Measurements from ENCODE around the gene FHAD1. TPM values are rescaled to one million over a fixed set of nuclear protein-coding genes. Genes with fewer than 3 reads are reported as not detected.

Gene FHAD1
- total and polyA plus RNA-seq, 4 donors = under 0.01 to 0.13 (median 0.05) TPM; not detected in 1

DNA sequence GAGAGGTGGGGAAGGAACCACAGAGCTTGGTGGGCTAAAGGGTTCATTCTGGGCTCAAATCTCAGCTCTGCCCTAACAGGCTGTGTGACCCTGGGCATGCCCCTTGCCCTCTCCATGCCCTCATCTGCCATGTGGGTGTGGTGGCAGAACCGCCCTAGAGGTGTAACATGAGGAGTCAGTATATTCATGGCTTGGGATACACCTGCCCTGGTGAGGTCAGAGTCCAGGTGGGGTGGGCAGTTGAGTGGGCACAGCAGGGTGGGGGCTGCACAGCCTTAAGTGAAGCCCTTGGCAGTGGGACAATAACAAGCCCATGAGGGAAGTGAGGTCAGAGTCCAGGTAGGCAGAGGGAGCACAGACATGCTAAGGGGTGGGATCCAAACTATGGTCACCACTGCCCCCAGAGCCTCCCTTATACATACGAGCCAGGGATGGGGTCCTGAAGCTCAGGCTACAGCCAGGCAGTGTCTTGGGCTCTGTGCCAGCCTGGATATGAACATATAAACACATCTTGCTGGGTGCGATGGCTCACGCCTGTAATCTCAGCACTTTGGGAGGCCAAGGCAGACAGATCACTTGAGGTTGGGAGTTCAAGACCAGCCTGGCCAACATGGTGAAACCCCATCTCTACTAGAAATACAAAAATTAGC, 103.7 kb downstream of the FHAD1 start:
- H3K27me3 ChIP-seq (ENCODE audit: control insufficient read depth in 4 of 4, insufficient read depth in 4 of 4, low read length in 3 of 4) = no peaks in the 10 kb centered on the region
- H3K36me3 ChIP-seq (ENCODE audit: control insufficient read depth in 4 of 4, insufficient read depth in 3 of 4, low read depth in 1 of 4, low read length in 3 of 4) = no peaks in the 10 kb centered on the region
- H3K27ac ChIP-seq (ENCODE audit: low read depth in 1 of 2, low read length in 2 of 2) = no peak overlapping the region
- H3K9ac ChIP-seq (ENCODE audit: low read depth in 1 of 2, low read length in 2 of 2) = no peak overlapping the region
- no peaks in the 10 kb centered on the region for H3K4me1 ChIP-seq (ENCODE audit: control insufficient read depth in 4 of 4, insufficient read depth in 4 of 4, low read length in 3 of 4)
- 80% methylated on average over 4 of the region's 4 CpGs for WGBS
- no peaks in the 10 kb centered on the region for H3K9me3 ChIP-seq (ENCODE audit: control insufficient read depth in 4 of 4, low read length in 3 of 4)
- no peak for DNase-seq (ENCODE audit: low spot score)
- TF ChIP-seq, protein P1, sequence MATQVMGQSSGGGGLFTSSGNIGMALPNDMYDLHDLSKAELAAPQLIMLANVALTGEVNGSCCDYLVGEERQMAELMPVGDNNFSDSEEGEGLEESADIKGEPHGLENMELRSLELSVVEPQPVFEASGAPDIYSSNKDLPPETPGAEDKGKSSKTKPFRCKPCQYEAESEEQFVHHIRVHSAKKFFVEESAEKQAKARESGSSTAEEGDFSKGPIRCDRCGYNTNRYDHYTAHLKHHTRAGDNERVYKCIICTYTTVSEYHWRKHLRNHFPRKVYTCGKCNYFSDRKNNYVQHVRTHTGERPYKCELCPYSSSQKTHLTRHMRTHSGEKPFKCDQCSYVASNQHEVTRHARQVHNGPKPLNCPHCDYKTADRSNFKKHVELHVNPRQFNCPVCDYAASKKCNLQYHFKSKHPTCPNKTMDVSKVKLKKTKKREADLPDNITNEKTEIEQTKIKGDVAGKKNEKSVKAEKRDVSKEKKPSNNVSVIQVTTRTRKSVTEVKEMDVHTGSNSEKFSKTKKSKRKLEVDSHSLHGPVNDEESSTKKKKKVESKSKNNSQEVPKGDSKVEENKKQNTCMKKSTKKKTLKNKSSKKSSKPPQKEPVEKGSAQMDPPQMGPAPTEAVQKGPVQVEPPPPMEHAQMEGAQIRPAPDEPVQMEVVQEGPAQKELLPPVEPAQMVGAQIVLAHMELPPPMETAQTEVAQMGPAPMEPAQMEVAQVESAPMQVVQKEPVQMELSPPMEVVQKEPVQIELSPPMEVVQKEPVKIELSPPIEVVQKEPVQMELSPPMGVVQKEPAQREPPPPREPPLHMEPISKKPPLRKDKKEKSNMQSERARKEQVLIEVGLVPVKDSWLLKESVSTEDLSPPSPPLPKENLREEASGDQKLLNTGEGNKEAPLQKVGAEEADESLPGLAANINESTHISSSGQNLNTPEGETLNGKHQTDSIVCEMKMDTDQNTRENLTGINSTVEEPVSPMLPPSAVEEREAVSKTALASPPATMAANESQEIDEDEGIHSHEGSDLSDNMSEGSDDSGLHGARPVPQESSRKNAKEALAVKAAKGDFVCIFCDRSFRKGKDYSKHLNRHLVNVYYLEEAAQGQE (IDR thresholded peaks at IDR 0.05) = no peak
- TF ChIP-seq HNF4G (IDR thresholded peaks at IDR 0.05) (no peak), GABPA (IDR thresholded peaks at IDR 0.05 in 1 of 2, conservative IDR thresholded peaks at IDR 0.05 in 1 of 2) (no peak), FOXA1 (IDR thresholded peaks at IDR 0.05) (no peak), HNF4A (conservative IDR thresholded peaks at IDR 0.05) (no peak), NR2F2 (IDR thresholded peaks at IDR 0.05) (no peak), JUND (IDR thresholded peaks at IDR 0.05) (no peak)
- TF ChIP-seq, protein P2, sequence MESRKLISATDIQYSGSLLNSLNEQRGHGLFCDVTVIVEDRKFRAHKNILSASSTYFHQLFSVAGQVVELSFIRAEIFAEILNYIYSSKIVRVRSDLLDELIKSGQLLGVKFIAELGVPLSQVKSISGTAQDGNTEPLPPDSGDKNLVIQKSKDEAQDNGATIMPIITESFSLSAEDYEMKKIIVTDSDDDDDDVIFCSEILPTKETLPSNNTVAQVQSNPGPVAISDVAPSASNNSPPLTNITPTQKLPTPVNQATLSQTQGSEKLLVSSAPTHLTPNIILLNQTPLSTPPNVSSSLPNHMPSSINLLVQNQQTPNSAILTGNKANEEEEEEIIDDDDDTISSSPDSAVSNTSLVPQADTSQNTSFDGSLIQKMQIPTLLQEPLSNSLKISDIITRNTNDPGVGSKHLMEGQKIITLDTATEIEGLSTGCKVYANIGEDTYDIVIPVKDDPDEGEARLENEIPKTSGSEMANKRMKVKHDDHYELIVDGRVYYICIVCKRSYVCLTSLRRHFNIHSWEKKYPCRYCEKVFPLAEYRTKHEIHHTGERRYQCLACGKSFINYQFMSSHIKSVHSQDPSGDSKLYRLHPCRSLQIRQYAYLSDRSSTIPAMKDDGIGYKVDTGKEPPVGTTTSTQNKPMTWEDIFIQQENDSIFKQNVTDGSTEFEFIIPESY (IDR thresholded peaks at IDR 0.05) = no peak
- TF ChIP-seq, protein P3, sequence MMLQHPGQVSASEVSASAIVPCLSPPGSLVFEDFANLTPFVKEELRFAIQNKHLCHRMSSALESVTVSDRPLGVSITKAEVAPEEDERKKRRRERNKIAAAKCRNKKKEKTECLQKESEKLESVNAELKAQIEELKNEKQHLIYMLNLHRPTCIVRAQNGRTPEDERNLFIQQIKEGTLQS (IDR thresholded peaks at IDR 0.05) = no peak
- no peak overlapping the region for H3K4me3 ChIP-seq (ENCODE audit: low read depth in 1 of 3, low read length in 3 of 3)

DNA sequence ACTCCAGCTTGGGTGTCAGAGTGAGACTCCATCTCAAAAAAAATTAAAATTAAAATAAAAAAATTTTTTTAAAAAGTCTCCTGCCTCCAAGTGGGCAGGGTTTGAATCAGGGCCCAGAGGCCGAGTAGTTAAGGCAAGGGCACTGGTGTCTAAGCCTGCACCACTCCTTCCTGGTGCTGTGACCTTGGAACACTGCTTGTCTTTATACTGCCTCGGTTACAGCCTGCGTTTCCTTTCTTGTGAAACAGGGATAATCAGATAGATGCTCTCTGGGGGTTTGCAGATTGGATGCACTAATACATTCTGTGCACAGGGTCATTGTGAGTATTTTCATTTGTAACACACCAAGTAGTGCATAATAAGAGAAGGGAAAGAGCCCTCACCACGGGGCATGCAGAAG, 104.3 kb downstream of the FHAD1 start:
- H3K36me3 ChIP-seq (ENCODE audit: control insufficient read depth in 4 of 4, insufficient read depth in 3 of 4, low read depth in 1 of 4, low read length in 3 of 4) = no peaks in the 10 kb centered on the region
- no peak overlapping the region for H3K27ac ChIP-seq (ENCODE audit: low read depth in 1 of 2, low read length in 2 of 2)
- H3K4me1 ChIP-seq (ENCODE audit: control insufficient read depth in 4 of 4, insufficient read depth in 4 of 4, low read length in 3 of 4) = no peaks in the 10 kb centered on the region
- no peaks in the 10 kb centered on the region for H3K27me3 ChIP-seq (ENCODE audit: control insufficient read depth in 4 of 4, insufficient read depth in 4 of 4, low read length in 3 of 4)
- no peak overlapping the region for H3K4me3 ChIP-seq (ENCODE audit: low read depth in 1 of 3, low read length in 3 of 3)
- 80% methylated on average over 4 of the region's 4 CpGs for WGBS
- no peaks in the 10 kb centered on the region for H3K9me3 ChIP-seq (ENCODE audit: control insufficient read depth in 4 of 4, low read length in 3 of 4)
- no peak for DNase-seq (ENCODE audit: low spot score)
- H3K9ac ChIP-seq (ENCODE audit: low read depth in 1 of 2, low read length in 2 of 2) = no peak overlapping the region
- TF ChIP-seq FOXA1 (IDR thresholded peaks at IDR 0.05) (no peak), TAF1 (conservative IDR thresholded peaks at IDR 0.05) (no peak), JUND (IDR thresholded peaks at IDR 0.05) (no peak), NR2F2 (IDR thresholded peaks at IDR 0.05) (no peak), YY1 (IDR thresholded peaks at IDR 0.05) (no peak), RXRA (IDR thresholded peaks at IDR 0.05) (no peak), SP1 (IDR thresholded peaks at IDR 0.05) (no peak), RAD21 (IDR thresholded peaks at IDR 0.05) (no peak), HNF4A (conservative IDR thresholded peaks at IDR 0.05) (no peak)
- TF ChIP-seq, protein P1 (IDR thresholded peaks at IDR 0.05) = no peak
- TF ChIP-seq, protein P2 (IDR thresholded peaks at IDR 0.05) = no peak
- TF ChIP-seq, protein P4, sequence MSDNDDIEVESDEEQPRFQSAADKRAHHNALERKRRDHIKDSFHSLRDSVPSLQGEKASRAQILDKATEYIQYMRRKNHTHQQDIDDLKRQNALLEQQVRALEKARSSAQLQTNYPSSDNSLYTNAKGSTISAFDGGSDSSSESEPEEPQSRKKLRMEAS (IDR thresholded peaks at IDR 0.05) = no peak

Measured in liver (tissue), 9 donors.